Measurements from ENCODE around the gene WWOX.

WWOX gene

DNA sequence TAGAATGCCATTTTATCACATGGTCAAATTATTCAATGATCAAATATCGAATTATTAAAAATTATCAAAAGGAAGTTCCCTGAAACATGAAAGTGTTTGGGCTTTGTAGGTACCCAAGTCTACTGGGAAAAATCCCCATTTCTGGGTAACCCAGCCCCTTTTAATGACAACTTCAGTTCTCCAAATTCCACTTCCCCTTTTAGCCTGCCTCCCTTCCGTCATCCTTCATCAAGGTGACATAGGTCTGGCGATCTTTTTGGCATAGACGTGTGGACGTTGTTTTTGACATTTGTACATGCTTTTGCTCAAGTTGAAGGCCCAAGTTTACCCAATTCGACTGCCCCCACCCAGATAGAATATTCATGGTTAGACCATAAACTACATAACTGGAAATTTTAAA, 840.1 kb downstream of the WWOX start:
- Histone ChIP-seq H3K4me3 (ENCODE audit: low read depth in 1 of 2, low read length in 1 of 2) (no peak overlapping the region), H3K27me3 (peaks cover 10% of the 10 kb centered on the region), H3K4me1 (ENCODE audit: control insufficient read depth in 1 of 2, insufficient read depth in 1 of 2, low read depth in 1 of 2, low read length in 1 of 2) (no peaks in the 10 kb centered on the region), H3K9me3 (no peaks in the 10 kb centered on the region), H3K36me3 (no peaks in the 10 kb centered on the region), H3K27ac (no peak overlapping the region)
- TF ChIP-seq, protein P1, sequence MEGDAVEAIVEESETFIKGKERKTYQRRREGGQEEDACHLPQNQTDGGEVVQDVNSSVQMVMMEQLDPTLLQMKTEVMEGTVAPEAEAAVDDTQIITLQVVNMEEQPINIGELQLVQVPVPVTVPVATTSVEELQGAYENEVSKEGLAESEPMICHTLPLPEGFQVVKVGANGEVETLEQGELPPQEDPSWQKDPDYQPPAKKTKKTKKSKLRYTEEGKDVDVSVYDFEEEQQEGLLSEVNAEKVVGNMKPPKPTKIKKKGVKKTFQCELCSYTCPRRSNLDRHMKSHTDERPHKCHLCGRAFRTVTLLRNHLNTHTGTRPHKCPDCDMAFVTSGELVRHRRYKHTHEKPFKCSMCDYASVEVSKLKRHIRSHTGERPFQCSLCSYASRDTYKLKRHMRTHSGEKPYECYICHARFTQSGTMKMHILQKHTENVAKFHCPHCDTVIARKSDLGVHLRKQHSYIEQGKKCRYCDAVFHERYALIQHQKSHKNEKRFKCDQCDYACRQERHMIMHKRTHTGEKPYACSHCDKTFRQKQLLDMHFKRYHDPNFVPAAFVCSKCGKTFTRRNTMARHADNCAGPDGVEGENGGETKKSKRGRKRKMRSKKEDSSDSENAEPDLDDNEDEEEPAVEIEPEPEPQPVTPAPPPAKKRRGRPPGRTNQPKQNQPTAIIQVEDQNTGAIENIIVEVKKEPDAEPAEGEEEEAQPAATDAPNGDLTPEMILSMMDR (IDR thresholded peaks at IDR 0.05), result no peak

GRCh38 chr16:78942625-78943245, 843.3 kb downstream of the WWOX start:
- Histone ChIP-seq H3K27ac (no peak overlapping the region), H3K36me3 (no peaks in the 10 kb centered on the region), H3K4me3 (ENCODE audit: low read depth in 1 of 2, low read length in 1 of 2) (no peak overlapping the region), H3K4me1 (ENCODE audit: control insufficient read depth in 1 of 2, insufficient read depth in 1 of 2, low read depth in 1 of 2, low read length in 1 of 2) (no peaks in the 10 kb centered on the region), H3K9me3 (no peaks in the 10 kb centered on the region), H3K27me3 (peaks cover 10% of the 10 kb centered on the region)
- TF ChIP-seq, protein P1 (IDR thresholded peaks at IDR 0.05), result no peak

DNA sequence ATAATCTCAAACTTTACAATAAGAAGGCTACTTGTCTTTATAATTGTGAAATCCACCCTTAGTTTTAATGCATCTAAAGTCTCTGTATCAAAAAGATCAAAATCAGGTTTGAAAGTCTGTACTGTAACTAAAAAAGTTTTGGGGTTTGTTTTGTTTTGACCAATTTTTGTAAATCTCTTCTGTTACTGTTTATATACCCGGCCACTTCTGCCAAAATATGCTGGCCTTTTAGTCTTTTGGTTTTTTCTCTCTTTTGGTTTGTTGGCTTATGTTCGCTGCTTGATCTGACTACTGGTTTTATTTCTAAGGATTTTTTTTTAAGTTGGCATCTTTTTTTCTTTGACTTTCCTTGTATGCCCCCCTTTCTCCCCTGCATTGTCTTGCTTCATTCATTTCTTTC, 845.9 kb downstream of the WWOX start:
- Histone ChIP-seq H3K27me3 (peaks cover 10% of the 10 kb centered on the region), H3K4me1 (ENCODE audit: control insufficient read depth in 1 of 2, insufficient read depth in 1 of 2, low read depth in 1 of 2, low read length in 1 of 2) (no peaks in the 10 kb centered on the region), H3K4me3 (ENCODE audit: low read depth in 1 of 2, low read length in 1 of 2) (no peak overlapping the region), H3K9me3 (no peaks in the 10 kb centered on the region), H3K27ac (no peak overlapping the region), H3K36me3 (no peaks in the 10 kb centered on the region)
- TF ChIP-seq, protein P1 (IDR thresholded peaks at IDR 0.05), result no peak

DNA sequence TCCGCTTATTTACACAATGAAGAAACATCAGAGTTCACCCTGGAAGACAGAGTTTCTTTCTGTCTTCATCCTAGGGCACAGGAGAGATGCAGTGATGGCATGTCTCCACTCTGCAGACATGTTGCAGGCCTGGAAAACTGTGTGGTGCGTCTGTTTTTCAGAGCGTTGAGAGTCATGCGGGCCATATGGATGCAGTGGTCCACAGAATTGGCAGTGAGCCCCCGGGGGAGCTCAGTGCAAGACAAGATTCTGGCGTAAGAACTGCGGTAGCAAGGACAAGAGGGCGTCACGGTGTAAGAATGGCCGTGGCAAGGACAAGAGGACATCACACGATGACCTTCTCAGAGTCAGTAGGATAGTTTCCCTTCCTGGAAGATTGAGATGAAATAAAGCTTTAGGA, 847.1 kb downstream of the WWOX start:
- Histone ChIP-seq H3K9me3 (no peaks in the 10 kb centered on the region), H3K27me3 (peaks cover 10% of the 10 kb centered on the region), H3K27ac (no peak overlapping the region), H3K36me3 (no peaks in the 10 kb centered on the region), H3K4me1 (ENCODE audit: control insufficient read depth in 1 of 2, insufficient read depth in 1 of 2, low read depth in 1 of 2, low read length in 1 of 2) (no peaks in the 10 kb centered on the region), H3K4me3 (ENCODE audit: low read depth in 1 of 2, low read length in 1 of 2) (no peak overlapping the region)
- TF ChIP-seq, protein P1 (IDR thresholded peaks at IDR 0.05), result no peak

- Histone ChIP-seq H3K9me3 (no peaks in the 10 kb centered on the region), H3K4me3 (ENCODE audit: low read depth in 1 of 2, low read length in 1 of 2) (no peak overlapping the region), H3K27me3 (no peaks in the 10 kb centered on the region), H3K4me1 (ENCODE audit: control insufficient read depth in 1 of 2, insufficient read depth in 1 of 2, low read depth in 1 of 2, low read length in 1 of 2) (no peaks in the 10 kb centered on the region), H3K36me3 (no peaks in the 10 kb centered on the region), H3K27ac (no peak overlapping the region)
- TF ChIP-seq, protein P1 (IDR thresholded peaks at IDR 0.05), result no peak
These were observed 851.3 kb downstream of the WWOX start for GRCh38 chr16:78950768-78951167.
